Panc1 (cell line): ENCODE results near the gene ZNF420.

Source experiments
- POLR2AphosphoS5 ChIP-seq: IDR thresholded peaks from 2 replicates; pipeline ENCODE4 v1.6.1; 2012; ENCODE audit warnings: mild to moderate bottlenecking, low read depth, low read length, moderate library complexity
- REST ChIP-seq, 2 experiments: IDR thresholded peaks; 2 replicates each; pipeline ENCODE4 v1.6.1; 2011 to 2012; ENCODE audit warnings: low read depth in 2 of 2, control low read depth in 1 of 2, low read length in 1 of 2, mild to moderate bottlenecking in 1 of 2, moderate library complexity in 1 of 2; ENCODE audit not compliant: insufficient read depth in 1 of 2
- TCF7L2 ChIP-seq: IDR thresholded peaks from 2 replicates; pipeline ENCODE4 v1.6.1; 2011; ENCODE audit warnings: mild to moderate bottlenecking, low read depth, low read length, inconsistent platforms
- TF ChIP-seq, protein P1 (sequence below): fragments of 450-650 bp; IDR thresholded peaks from 2 replicates; pipeline ENCODE4 v1.5.1; 2017; ENCODE audit warnings: mild to moderate bottlenecking

GRCh38 chr19:37078717-37079032, 442 bp downstream of the ZNF420 start:
- TF ChIP-seq, protein P1, sequence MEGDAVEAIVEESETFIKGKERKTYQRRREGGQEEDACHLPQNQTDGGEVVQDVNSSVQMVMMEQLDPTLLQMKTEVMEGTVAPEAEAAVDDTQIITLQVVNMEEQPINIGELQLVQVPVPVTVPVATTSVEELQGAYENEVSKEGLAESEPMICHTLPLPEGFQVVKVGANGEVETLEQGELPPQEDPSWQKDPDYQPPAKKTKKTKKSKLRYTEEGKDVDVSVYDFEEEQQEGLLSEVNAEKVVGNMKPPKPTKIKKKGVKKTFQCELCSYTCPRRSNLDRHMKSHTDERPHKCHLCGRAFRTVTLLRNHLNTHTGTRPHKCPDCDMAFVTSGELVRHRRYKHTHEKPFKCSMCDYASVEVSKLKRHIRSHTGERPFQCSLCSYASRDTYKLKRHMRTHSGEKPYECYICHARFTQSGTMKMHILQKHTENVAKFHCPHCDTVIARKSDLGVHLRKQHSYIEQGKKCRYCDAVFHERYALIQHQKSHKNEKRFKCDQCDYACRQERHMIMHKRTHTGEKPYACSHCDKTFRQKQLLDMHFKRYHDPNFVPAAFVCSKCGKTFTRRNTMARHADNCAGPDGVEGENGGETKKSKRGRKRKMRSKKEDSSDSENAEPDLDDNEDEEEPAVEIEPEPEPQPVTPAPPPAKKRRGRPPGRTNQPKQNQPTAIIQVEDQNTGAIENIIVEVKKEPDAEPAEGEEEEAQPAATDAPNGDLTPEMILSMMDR: no peak
- TF ChIP-seq TCF7L2 (no peak), POLR2AphosphoS5 (no peak), REST (IDR thresholded peaks at IDR 0.05; ENCODE audit: insufficient read depth in 1 of 2, low read depth in 2 of 2, low read length in 1 of 2) (no peak)
